ENCODE results near the gene OSBPL10.

OSBPL10 gene

DNA sequence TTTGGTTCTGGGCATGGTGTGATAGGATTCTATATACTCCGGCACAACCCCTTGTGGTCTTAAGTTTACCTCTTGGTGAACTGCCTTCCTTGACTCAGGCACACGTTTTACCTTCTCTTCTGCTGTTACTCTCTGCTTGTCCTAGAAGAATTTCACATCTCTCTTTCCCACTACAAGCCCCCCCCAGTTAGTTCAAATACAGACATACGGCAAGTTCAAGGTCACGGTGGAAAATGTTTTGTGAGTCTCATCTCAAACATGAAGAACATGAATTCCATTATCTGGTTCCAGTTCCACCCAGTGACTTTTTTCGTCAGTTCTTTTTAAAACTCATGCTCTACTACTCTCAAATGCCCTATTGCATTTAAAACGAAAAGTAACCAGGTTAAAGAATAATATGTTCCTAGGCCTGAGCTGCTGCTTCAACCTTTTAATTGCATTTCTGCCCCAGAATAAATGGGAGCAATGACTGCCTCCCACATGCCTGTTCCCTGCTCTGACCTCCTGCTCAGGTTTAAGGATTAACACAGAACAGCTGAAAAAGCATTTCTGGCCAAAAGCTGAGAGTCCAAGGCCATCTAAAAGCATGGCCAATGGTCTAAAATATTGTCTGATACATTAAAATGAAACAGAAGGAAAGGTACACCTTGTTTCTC is 132.8 kb downstream of the OSBPL10 start:
- no peak for DNase-seq (ENCODE audit: low spot score)

DNA sequence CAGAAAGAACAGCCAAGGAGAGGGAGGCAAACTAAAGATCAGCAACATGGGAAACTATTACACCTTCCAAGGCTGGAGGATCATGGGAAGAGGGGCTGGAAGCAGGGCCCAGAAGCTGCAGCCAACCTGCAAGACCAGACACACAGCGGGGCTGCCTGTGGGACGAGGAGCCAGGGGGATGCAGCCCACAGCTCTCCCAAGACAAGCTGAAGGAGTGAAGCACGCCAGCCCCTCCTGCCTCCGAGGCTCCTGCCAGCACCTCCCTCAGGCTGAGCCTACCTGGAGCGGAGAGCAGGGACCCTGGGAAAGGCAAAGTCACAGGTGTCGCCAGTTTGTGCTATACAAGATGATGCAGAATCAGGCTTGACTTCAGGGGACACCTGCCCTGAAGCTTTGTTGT is 133.3 kb downstream of the OSBPL10 start:
- no peak for DNase-seq (ENCODE audit: low spot score)

DNA sequence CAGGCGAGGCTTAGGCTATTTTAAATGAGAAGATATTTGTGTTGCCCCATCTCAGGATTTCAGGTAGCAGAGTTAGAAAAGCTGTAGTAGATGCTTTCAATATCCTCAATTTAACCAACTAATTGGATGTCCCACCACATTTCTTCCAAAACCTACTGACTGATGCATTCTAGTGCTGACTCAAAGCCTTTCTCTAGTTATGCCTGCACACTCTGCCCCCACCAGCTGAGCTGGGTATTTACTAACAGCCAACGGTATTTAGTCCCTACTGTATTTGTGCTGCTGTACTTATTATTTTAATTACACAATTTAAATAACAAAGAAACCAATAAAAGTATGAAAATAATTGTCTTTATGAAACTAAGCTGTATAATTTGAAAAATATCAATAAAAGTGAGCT is 139.5 kb downstream of the OSBPL10 start:
- DNase-seq (ENCODE audit: low spot score) = no peak

GRCh38 chr3:31840252-31840651 is 140.8 kb downstream of the OSBPL10 start:
- DNase-seq (ENCODE audit: low spot score) = no peak

- no peak for DNase-seq (ENCODE audit: low spot score)
These were observed 141.7 kb downstream of the OSBPL10 start for GRCh38 chr3:31839144-31839917.

DNA sequence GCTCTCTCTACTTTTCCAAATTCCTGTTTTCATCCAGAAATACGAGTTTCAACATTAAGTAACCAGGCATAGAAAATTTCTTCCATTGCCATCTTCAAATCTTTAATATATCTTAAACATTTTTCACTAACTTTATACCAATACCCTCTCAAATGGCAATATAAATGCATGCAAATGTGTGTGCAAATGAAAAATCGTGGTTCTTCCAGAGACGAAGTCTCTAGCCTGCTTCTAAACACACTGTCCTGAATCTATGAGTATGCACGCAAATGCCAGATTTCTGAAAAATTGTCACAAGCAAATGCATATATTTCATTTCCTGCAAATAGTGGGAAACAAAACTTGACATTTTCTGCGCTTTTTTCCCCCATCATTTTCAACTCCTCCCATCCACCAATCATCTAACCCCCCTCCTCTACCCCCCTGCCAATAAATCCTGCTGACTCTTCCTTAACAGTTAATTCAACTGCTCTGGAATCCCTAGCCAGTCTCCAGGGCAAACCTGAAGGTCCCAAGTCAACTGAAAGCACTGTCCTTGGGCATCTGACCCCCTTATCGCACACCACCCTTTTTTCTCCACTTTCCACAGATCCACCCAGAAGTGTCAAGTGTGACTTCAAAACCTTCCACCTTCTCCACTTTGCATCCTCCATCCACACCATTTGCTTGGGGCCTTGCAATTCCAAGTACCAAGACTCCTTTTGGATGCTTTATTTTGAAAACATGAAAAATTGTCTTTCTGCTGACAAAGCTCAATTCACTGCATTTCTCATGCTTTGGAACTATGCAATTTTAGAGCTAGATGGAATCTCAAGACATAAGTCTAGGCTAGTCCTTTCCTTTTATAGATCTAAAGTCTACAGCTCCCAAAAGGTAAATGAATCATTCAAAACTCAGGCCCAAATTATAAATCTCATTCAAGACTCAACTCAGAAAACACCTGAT is 144.7 kb downstream of the OSBPL10 start:
- no peak for DNase-seq (ENCODE audit: low spot score)

DNA sequence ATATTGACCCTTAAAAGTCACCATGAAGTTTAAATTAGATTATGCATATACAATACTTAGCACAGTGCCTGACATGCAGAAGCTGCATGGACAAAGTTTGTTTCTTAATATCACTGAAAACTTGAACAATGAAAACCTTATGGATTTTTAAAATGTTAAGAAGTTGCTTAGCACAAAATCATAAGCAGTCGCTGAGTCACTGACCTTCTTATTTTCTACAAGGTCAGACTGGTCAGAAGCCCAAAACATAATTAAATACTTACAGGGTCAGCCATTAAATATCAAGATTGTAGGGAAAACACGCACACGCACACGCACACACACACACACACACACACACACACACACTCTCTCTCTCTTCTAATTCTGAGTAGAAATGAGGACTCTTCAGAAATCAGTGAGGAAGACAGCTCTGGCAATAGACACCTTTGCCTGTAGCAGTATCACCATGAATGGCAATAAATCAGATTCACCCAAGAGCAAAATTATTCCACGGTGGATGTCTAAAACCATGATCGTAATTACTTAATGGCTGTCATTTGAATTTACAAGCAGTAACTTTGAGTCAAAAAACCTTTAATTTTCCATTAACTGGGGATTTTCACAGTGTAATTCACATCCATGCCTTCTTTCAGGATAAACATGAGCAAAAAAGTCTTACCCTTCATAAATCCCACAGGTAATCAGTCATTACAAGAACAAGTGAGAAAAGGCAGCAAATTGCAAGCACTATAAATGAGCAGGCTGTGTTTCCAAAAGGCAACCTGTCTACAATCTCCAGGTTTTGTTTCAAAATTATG is 147.5 kb downstream of the OSBPL10 start:
- DNase-seq (ENCODE audit: low spot score) = no peak

- DNase-seq (ENCODE audit: low spot score) = no peak
These were observed 148.5 kb downstream of the OSBPL10 start for GRCh38 chr3:31832551-31832950.

GRCh38 chr3:31831591-31831990 is 149.5 kb downstream of the OSBPL10 start:
- no peak for DNase-seq (ENCODE audit: low spot score)

GRCh38 chr3:31829826-31830426 is 151.1 kb downstream of the OSBPL10 start:
- no peak for DNase-seq (ENCODE audit: low spot score)

DNA sequence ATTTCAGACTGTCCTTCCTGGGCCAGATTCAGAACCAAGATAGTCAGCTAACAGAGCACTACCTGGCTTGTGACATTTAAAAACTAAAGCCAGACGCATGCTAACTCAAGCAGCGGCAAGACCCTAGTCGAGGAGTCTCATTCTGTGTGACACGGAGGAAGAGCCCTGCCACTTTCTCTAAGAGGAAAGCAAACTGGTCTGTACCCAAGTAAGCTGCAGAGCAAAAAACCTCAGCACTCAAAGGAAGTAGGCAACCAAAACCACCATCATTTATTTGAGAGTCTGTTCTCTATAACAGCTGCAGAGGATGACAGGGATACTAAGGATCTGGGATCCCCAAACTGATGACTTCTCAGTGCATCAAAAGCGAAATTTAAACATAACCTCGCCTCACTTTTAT is 152.1 kb downstream of the OSBPL10 start:
- no peak for DNase-seq (ENCODE audit: low spot score)

- DNase-seq (ENCODE audit: low spot score) = no peak
These were observed 153.1 kb downstream of the OSBPL10 start for GRCh38 chr3:31828007-31828406.

GRCh38 chr3:31823184-31823583 is 157.9 kb downstream of the OSBPL10 start:
- DNase-seq (ENCODE audit: low spot score) = no peak

DNA sequence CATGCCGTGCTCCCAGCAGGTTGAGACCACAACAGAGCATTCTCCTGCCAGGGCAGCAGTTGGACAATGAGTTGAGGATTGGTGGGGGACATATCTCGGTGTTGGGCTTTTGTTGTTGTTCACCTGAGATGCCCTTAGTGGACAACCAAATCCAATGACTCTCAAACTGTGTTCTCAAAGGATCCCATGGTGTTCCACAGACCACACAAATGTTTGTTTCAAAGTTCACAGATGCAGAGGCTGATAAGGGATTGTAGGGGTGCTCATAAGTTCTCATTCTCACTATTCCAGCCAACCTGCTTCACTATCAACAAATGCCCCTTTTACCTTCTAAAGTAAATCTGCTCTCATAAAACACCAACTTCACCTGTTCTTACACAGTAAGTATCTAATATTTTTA is 159.9 kb downstream of the OSBPL10 start:
- no peak for DNase-seq (ENCODE audit: low spot score)

GRCh38 chr3:31819441-31819840 is 161.6 kb downstream of the OSBPL10 start:
- DNase-seq (ENCODE audit: low spot score) = no peak

DNA sequence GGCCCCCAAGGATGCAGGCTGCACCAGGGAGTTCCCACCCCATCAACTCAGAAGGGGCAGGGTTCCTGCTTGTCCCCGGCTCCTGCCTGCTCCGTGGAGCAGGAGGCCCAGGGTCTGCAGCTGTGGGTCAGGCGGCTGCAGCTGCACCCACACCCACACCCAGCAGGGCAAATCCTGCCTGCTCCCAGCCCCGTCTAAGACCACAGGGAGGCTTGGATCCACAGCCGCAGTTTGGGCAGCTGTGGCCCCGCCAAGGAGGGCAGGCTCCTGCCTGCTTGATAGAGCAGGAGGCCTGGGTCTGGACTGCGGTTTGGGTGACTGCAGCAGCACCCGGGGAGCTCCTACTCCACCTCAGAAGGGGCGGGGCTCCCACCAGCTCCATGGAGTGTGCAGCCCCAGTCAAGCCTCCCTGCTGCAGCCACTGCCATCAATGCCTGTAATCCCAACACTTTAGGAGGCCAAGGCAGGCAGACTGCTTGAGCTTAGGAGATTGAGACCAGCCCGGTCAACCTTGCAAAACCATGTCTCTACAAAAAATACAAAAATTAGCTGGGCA is 163.6 kb downstream of the OSBPL10 start:
- DNase-seq (ENCODE audit: low spot score) = no peak

DNA sequence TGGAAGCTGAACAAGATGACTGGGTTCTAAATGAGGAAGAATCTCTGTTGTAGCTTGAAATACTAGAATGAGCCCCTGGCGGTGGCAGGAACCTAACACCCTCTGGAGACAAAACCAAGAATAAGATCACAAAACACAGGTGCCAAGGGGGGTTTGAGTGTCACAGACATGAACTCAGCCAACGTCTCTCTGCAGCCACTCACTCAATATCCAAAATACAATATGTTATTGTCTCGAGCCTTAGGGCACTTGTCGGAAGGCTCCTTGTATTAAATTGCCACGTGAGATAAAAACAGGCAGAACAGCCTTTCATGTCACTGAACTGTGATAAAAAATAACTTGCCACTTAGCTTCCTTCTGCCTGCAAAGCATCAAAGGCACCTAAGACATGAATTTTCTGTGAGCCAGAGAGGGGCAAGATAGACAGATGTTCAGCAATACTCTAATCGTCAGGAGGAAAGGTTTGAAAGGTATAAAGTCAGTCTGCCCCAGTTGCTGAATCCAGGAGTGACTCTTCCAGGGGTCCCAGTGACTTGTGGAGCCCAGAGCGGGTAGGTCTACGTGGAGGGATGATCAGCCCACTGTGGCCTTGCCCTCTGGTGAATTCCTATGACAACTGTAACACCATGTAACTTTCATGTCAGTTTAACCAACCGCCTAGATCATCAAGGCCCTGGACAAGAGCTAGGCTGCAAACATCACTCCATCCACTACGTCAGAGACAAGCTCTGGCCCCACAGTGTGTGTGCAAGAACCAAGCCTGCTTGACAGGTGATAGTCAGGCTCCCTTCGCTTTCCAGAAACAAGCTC is 165.2 kb downstream of the OSBPL10 start:
- no peak for DNase-seq (ENCODE audit: low spot score)

DNA sequence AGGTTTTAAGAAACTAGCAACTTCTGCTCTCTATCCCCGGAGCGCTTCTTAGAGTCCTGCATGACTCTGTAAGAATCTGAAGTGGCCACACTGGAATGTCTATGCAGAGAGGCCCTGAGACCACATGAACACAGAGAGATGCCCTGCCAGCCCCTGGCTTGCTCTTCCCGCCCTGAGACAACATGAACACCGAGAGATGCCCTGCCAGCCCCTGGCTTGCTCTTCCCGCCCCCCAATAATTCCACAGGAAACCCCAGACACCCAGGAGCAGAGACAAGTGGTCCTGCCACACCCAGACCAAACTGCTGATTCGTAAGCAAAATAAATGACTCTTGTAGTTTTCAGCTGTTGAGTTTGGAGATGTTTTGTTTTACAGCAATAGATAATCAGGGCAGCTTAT is 166.1 kb downstream of the OSBPL10 start:
- DNase-seq (ENCODE audit: low spot score) = no peak

GRCh38 chr3:31813686-31814085 is 167.4 kb downstream of the OSBPL10 start:
- no peak for DNase-seq (ENCODE audit: low spot score)

DNA sequence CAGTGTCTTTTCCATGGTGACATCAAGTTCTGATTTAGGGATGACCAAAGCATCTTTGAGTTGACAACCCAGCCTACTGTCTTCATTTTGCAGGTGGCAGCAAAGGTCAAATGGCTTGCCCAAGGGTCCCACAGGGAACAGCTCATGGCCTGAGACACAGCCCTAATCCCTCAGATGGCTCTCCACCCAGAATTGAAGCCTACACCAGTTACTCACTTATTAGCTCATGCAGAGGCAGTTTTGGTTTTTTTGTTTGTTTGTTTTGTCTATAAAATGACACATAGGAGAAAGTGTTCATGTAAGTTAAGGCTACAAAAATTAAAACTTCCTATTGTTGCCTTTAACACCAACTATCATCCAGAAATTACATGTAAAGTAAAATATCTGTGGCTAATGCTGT is 167.9 kb downstream of the OSBPL10 start:
- no peak for DNase-seq (ENCODE audit: low spot score)

Data from HuH-7.5 (cell line).